Ureter (tissue), 1 donor: ENCODE results near the gene PBXIP1. TPM values are rescaled to one million over a fixed set of nuclear protein-coding genes. Genes with fewer than 3 reads are reported as not detected.

Experiments used
- DNase-seq: peaks from one replicate; pipeline ENCODE4 v3.0.0-alpha.2; 2020; ENCODE audit warnings: low spot score
- total RNA-seq: library from RNA; stranded (reverse); gene quantifications from one replicate; pipeline ENCODE4 v1.2.4, GENCODE V29; 2023
- donor health status: DM: yes; HTN: yes; CAD: no.

The PBXIP1 gene
- total RNA-seq, 1 donor from 2014 or later = 71.2 TPM

GRCh38 chr1:154895798-154896197, 60.1 kb downstream of the PBXIP1 start:
- DNase-seq = no peak

Other genes starting within 250 kb of the PBXIP1 start
- gene KCNN3, start 85.8 kb downstream of the PBXIP1 start, total RNA-seq = 5.4 TPM
- 41.8 TPM for gene PMVK, start 19.4 kb downstream of the PBXIP1 start, total RNA-seq
- gene PYGO2, start 5.7 kb upstream of the PBXIP1 start, total RNA-seq = 35.8 TPM
- 216 TPM for gene SHC1, start 14.6 kb upstream of the PBXIP1 start, total RNA-seq
- 24.8 TPM for gene CKS1B, start 18.6 kb upstream of the PBXIP1 start, total RNA-seq
- gene FLAD1, start 27.2 kb upstream of the PBXIP1 start, total RNA-seq = 48.3 TPM
- gene LENEP, start 37.5 kb upstream of the PBXIP1 start, total RNA-seq = 0.94 TPM
- gene ZBTB7B, start 46.7 kb upstream of the PBXIP1 start, total RNA-seq = 92.8 TPM
- 1.2 TPM for gene DCST2, start 77.7 kb upstream of the PBXIP1 start, total RNA-seq
- gene DCST1, start 77.7 kb upstream of the PBXIP1 start, total RNA-seq = not detected
- 152 TPM for gene ADAM15, start 95.2 kb upstream of the PBXIP1 start, total RNA-seq
- gene EFNA4, start 107.6 kb upstream of the PBXIP1 start, total RNA-seq = 11.2 TPM
- gene EFNA3, start 122.7 kb upstream of the PBXIP1 start, total RNA-seq = 1.1 TPM
- 111 TPM for gene EFNA1, start 171.8 kb upstream of the PBXIP1 start, total RNA-seq
- gene SLC50A1, start 179.8 kb upstream of the PBXIP1 start, total RNA-seq = 63.4 TPM
- gene DPM3, start 184.4 kb upstream of the PBXIP1 start, total RNA-seq = 75.4 TPM
- gene KRTCAP2, start 217.2 kb upstream of the PBXIP1 start, total RNA-seq = 293 TPM
- 1.6 TPM for gene TRIM46, start 217.8 kb upstream of the PBXIP1 start, total RNA-seq